Urothelium cell line (cell line): ENCODE data around the gene LMNTD1.
"Not testable (repeated sequence)": the region's sequence is repeated elsewhere in the genome, so short reads cannot be mapped to it uniquely, and the experiment has no call there.

ENCODE experiments used
- DNase-seq: peaks from one replicate; pipeline ENCODE4 v3.0.0; 2011; ENCODE audit warnings: low spot score, mixed read lengths
- FAIRE-seq: peaks from 2 replicates; lab custom pipeline; 2011; peaks lifted over from hg19 to GRCh38; lab: Jason Lieb, UNC

The LMNTD1 gene, protein sequence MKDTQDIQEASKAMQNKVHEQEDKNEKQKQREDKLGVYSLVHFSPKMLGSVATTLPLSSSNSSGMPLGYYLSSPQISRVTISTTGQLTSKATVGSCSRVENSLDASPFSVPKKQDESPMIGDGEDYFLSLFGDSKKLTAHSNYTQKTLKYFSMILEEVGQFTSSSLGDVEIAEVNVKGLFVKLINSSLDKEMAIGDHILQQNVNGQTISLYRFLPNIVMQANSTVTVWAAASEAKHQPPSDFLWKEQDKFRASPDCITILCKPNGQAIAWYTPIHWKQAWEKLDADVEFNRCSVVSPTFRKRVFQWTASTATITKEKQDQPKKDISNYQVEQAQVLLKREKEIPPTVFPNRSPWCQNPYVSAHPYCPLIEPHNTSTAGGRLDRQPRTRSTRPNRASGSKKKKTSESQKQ

GRCh38 chr12:25553098-25553497, at the start of gene LMNTD1:
Gene LMNTD1, minus strand, starts transcription at chr12:25553283. Its CDS starts 324 bp downstream, at chr12:25552959.
- DNase-seq: no peak
- no peak for FAIRE-seq

DNA sequence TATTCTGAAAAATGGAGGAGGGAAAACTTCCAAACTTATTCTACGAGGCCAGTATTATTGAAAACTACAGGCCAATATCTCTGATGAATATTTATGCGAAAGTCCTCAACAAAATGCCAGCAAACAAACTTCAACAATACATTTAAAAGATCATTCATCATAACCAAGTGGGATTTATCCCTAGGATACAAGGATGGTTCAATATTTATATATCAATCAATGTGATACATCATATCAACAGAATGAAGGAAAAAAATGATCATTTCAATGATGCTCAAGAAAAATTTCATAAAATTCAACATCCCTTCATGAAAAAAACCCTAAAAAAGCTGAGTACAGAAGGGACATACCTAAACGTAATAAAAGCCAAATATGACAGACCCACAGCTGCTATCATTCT, 45.9 kb upstream of the LMNTD1 start:
- no peak for FAIRE-seq
- DNase-seq: no peak

- FAIRE-seq, DNase-seq: not testable (repeated sequence)
Measured at GRCh38 chr12:25595496-25595895, 42.4 kb upstream of the LMNTD1 start.

GRCh38 chr12:25594376-25594775, 41.3 kb upstream of the LMNTD1 start:
- no peak for DNase-seq
- FAIRE-seq: no peak

DNA sequence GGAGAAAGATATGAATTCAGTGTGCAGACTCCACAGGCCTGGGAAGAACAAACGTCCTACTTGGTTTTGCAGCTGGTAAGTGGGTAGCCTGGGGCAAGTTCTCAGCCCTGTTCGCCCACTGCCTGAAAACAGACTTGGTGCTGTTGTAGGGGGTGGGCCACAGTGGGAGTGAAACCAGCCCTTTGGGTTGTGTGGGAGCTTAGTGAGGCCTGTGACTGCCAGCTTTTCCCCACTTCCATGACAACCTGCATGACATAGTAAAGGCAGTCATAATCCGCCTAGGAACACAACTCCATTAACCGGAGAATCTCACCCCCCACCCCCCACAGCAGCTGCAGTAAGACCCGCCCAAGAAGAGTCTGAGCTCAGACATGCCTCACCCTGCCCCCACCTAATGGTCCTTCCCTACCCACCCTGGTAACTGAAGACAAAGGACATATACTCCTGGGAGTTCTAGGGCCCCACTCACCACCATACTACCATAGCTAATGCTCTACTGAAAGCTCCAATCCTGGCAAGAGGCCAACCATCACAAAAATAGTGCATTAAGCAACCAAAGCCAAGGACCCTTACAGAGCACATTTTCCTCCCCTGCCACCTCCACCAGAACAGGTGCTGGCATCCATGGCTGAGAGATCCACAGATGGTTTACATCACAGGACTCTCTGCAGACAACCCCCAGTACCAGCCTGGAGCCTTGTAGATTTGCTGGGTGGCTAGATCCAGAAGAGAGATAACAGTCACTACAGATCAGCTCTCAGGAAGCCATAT, 39.8 kb upstream of the LMNTD1 start:
- DNase-seq (no peak), FAIRE-seq (no peak)

DNA sequence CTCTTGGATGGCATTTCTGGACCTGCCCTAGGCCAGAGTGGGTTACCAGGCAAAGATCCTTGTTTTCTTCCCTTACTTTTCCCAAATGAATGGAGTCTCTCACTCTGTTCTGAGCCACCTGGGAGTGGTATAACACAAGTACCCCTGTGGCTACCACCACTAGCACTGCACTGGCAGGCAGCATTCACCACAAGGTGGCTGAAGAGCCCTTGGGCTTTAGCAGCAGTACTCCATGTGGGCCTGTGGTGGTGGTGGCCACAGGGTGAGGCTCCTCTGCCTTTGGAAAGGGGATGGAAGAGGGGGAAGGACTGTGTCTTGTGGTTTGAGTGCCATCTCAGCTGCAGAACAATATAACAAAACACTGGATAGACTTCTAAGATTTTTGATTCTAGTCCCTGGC, 38.1 kb upstream of the LMNTD1 start:
- DNase-seq (no peak), FAIRE-seq (no peak)

DNA sequence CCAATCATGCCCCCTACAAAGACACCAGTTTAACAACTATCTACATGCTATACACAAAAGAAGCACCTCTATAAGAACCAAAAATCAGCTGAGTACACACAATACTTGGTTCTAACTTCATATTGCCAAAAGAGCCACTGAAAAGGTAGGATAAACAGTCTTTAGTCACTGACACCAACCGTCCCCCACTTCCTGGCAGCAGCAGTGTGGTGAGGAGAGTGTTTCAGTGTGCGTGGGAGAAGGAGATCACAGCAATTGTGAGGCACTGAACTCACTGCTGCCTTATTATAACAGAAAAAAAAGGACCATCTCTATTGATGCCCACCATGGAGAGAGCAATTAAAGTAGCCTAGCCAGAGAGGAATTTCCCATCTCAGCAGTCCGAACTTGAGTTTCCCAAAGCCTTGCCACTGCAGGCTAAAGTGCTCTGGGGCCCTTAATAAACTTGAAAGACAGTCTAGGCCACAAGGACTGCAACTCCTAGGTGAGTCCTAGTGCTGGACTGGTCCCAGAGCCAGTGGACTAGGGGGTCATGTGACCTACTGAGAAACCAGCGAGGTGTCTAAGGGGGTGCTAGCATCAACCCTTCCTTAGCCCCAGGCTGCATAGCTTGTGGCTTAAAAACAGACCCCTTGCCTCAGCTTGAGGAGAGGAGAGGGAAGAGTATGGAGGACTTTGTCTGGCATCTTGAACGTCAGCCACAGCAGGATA, 37.1 kb upstream of the LMNTD1 start:
- no peak for DNase-seq

DNA sequence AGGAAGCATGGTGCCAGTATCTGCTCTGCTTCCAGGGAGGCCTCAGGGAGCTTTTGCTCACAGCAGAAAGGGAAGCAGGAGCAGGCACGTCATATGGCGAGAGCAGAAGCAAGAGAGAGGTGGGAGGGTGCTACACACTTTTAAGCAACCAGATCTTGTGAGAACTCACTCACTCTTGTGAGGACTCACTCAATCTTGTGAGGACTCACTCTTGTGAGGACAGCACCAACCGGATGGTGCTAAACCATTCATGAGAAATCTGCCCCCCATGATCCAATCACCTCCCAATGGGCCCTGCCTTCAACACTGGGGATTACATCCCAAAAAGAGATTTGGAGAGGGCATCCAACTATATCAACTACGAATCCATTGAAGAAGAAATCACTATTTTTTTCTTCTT, 34.3 kb upstream of the LMNTD1 start:
- FAIRE-seq (no peak), DNase-seq (no peak)

More for the DNA sequence above, 37.1 kb upstream of the LMNTD1 start:
- FAIRE-seq: no peak

- FAIRE-seq (no peak), DNase-seq (no peak)
Measured at GRCh38 chr12:25585662-25586061, 32.6 kb upstream of the LMNTD1 start.

GRCh38 chr12:25585021-25585523, 32.0 kb upstream of the LMNTD1 start:
- DNase-seq (no peak), FAIRE-seq (no peak)

DNA sequence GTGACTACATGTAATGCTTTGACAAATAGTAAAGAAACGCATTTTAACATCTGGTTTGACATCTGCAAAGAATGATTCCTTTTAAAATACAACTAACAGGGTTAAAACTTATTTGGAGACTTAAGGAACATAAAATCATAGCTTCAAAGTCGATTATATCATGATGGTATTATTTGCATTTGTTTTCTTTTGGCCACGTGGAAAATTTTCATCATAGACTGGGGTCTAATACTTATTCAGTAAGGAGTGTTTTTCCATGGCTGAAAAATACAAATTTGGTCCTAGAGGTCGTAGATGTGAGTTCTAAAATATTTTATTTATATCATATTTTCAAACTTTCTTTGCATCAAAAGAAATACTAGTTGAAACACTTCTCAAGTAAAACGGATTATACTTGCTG, 31.5 kb upstream of the LMNTD1 start:
- no peak for FAIRE-seq
- DNase-seq: no peak

DNA sequence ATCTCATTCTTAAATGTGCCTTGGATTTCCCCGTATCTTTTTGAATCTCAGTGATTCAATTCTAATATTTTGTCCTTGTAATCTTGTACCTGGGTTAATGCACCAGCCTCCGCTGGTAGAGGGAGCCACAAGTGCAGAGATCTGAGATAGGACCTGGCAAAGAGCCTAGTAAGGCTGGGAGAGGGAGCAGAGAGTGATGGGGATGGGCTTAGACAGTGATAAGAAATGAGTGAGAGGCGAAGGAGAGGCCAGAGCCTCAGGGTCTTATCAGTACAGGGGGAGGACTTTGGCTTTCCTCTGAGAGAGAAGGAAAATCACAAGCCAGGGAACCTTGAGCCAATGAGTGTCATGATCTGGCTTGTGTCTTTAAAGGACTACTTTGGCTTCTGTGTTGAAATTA, 30.5 kb upstream of the LMNTD1 start:
- no peak for DNase-seq
- no peak for FAIRE-seq

GRCh38 chr12:25581067-25581466, 28.0 kb upstream of the LMNTD1 start:
- no peak for FAIRE-seq
- DNase-seq: no peak

DNA sequence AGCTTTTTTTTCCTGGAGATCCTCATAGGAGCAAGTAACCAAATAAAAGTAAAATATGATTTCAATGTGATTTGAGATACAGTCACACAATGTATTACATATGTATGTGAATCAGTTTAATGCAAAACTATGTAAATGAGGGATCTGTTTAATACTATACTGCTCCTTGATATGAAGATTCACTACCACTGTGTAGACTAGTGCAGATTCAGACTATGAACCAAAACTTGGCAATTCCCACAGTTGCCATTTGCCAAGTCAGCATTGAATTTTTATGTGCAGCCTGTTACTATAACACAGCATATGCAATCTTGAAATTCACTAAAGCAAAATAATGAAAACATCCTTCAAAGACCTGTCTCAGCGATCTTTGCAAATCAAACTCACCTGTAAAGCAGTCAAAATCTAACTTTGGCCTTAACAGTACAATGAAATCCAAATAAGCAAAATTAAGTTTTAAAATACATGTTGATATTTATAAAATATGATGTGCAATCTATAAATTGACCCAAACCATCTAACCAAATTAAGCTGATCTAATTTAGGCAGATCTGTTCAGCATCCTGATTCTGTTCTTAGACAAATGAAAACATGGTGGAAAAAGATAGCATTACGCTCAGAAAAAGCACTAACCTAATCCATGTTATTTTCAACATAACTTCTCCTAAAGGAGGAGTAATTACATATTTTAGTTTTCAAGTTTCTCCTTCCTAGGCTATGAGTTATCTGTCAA, 25.5 kb upstream of the LMNTD1 start:
- FAIRE-seq (no peak), DNase-seq (no peak)

DNA sequence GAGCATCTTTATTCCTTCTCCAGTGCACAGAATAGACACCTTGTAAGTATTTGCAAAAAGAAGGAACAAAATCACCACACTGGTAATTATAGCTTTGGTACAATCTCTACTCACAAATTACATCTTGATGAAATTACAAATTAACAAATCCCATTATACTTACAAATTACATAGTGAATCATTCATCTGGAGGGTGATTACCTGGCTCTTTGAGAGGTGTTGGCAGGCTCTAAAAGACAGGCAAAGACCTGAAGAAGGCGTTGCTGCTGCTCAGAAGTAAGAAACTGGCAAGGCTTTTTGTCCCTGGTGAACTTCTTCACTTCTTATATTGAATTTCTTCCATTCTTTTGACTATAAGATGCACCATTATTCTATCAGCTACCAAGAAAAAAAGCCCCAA, 21.7 kb upstream of the LMNTD1 start:
- no peak for FAIRE-seq
- no peak for DNase-seq

DNA sequence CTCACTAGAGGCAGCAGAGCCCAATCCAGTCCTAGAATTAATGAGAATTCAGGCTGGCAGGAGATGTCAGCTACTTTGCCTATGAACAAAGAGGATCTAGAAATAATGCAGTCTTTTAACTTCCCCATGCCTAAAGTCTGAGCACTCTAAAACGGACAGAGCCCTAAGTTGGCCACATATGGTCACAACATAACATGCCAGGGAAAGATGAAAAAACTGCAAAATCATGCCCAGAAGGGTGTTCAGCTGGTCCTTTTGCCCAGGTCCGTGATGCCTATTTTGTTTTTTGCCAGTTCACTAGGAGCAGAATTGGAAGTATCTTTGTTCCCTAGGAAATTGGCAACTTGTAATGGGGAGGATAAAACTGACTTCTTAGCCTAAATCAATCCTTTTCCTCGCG, 20.3 kb upstream of the LMNTD1 start:
- FAIRE-seq: no peak
- no peak for DNase-seq

- DNase-seq: no peak
- FAIRE-seq: no peak
Measured at GRCh38 chr12:25570418-25570817, 17.3 kb upstream of the LMNTD1 start.

DNA sequence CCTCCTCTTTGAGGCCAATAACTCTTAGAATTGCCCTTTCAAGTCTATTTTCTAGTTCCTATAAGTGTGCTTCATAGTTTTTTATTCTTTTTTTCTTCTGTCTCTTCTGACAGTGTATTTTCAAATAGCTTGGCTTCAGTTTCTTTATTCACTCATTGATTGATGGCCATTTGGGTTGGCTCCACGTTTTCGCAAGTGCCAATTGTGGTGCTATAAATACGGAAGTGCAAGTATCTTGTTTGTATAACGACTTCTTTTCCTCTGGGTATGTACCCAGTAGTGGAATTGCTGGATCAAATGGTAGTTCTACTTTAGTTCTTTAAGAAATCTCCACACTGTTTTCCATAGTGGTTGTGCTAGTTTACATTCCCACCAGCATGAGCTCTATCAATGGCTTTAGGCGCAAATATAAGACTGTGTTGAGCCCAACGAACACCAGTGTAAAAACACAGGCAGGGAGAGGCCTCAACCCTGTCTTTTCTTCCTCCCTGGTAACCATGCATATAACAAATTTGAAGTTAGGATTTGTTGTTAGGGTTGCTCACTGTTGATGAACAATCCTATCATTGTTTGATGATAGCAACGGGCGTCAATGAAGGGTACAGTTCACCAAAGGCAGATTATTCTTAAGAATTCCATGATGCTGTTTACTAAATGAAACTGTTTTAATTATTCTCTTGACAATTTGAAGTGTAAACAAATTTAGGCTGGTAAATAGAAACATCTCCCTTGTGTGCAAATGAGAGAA, 13.3 kb upstream of the LMNTD1 start:
- DNase-seq (no peak), FAIRE-seq (no peak)

- DNase-seq (no peak), FAIRE-seq (no peak)
Measured at GRCh38 chr12:25558586-25558985, 5.5 kb upstream of the LMNTD1 start.

GRCh38 chr12:25557830-25558436, 4.8 kb upstream of the LMNTD1 start:
- FAIRE-seq: no peak
- no peak for DNase-seq
